ENCODE measurements around the gene ZFYVE1.
"Not testable (repeated sequence)": the region's sequence is repeated elsewhere in the genome, so short reads cannot be mapped to it uniquely, and the experiment has no call there.

The ZFYVE1 gene

DNA sequence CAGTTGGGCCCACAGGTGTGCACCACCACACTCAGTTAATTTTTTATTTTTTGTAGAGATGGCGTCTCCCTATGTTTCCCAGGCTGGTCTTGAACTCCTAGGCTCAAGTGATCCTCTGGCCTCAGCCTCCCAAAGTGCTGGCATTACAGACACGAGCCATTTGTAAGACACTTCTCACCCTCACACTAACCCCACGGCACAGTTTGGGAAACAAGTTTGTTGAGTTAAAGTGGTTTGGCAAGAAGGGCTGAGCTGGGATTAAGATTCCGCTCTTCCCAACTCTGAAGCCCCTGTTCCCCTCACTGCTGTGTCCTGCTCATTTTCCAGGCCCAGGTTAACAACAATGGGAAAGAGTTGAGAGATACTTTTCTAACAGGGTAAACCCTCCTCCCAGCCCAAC lies 65.9 kb downstream of the ZFYVE1 start:
- DNase-seq (ENCODE audit: low read depth in 3 of 3), result not testable (repeated sequence)

DNA sequence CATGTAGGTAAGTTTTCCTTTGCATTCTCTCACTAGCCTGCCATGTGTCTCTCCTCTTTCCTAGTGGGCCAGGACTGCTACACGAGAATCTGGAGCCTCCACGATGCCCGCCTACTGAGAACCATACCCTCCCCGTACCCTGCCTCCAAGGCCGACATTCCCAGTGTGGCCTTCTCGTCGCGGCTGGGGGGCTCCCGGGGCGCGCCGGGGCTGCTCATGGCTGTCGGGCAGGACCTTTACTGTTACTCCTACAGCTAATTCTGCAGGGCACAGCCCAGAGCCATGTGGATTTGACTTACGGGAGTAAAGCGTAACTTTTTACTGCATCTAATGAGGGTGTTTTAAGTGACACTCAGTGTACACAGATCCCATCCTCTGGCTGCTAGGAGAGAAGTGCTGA lies 68.4 kb downstream of the ZFYVE1 start:
- DNase-seq (ENCODE audit: low read depth in 3 of 3), result no peak

GRCh38 chr14:72957213-72957612 lies 69.7 kb downstream of the ZFYVE1 start:
- no peak for DNase-seq (ENCODE audit: low read depth in 3 of 3)

DNA sequence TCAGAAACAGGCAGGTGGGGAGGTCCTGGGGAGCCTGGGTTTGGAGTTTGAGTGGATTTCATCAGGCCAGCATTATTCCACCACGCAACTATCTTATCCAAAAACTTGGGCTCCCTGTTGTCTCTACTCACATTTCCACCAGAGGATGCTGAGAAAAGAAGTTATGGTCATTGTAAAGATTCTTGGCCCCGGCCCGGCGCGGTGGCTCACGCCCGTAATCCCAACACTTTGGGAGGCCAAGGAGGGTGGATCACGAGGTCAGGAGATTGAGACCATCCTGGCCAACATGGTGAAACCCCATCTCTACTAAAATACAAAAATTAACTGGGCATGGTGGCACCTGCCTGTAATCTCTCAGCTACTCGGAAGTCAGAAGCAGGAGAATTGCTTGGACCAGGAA lies 70.2 kb downstream of the ZFYVE1 start:
- not testable (repeated sequence) for DNase-seq (ENCODE audit: low read depth in 3 of 3)

DNA sequence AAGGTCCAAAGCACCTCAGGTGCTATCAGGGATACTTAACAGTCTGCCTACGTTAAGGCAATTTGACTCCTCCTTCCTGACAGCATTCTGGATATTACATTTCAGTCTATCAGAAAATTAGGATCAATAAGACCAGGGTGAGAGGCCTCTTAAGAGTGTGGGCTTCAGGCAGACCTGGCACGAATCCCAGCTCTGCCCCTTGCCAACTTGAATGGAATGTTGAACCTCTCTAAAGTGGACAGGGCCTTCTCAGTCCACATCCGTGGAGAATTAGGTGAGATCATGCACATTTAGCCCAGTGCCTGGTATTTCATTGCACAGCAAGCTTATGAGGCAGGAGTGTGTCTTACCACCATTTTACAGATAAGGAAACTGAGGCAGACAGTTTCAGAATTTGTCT lies 74.7 kb downstream of the ZFYVE1 start:
- DNase-seq (ENCODE audit: low read depth in 3 of 3), result no peak

- DNase-seq (ENCODE audit: low read depth in 3 of 3), result peak; percentile 29 to 48 (median 33)
These were observed 78.3 kb downstream of the ZFYVE1 start for GRCh38 chr14:72948481-72949138.

GRCh38 chr14:72947366-72948160 lies 79.3 kb downstream of the ZFYVE1 start:
- no peak for DNase-seq (ENCODE audit: low read depth in 3 of 3)

GRCh38 chr14:72946491-72946890 lies 80.4 kb downstream of the ZFYVE1 start:
- no peak for DNase-seq (ENCODE audit: low read depth in 3 of 3)

GRCh38 chr14:72945356-72946027 lies 81.4 kb downstream of the ZFYVE1 start:
- DNase-seq (ENCODE audit: low read depth in 3 of 3), result no peak

GRCh38 chr14:72943876-72944430 lies 83.0 kb downstream of the ZFYVE1 start:
- no peak for DNase-seq (ENCODE audit: low read depth in 3 of 3)

DNA sequence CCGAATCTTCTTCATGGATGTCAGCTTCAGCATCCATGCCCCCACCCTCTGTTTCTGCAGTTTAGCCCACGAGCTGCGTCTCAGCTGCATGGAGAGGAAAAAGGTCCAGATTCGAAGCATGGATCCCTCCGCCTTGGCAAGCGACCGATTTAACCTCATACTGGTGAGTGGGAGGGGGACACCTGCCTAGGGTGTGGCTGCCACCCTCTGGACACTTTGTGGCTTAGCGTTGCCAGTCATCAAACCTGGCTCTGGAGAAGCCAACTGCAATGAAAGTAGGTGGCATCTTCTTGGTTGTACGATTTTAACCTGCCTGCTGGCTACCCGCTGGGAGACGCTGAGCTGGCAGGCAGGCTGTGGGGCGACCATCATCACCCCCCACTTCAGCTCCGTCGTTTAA lies 84.0 kb downstream of the ZFYVE1 start:
- no peak for DNase-seq (ENCODE audit: low read depth in 3 of 3)

GRCh38 chr14:72941286-72941985 lies 85.5 kb downstream of the ZFYVE1 start:
- DNase-seq (ENCODE audit: low read depth in 3 of 3), result no peak

- DNase-seq (ENCODE audit: low read depth in 3 of 3), result no peak
These were observed 87.3 kb downstream of the ZFYVE1 start for GRCh38 chr14:72939630-72940029.

DNA sequence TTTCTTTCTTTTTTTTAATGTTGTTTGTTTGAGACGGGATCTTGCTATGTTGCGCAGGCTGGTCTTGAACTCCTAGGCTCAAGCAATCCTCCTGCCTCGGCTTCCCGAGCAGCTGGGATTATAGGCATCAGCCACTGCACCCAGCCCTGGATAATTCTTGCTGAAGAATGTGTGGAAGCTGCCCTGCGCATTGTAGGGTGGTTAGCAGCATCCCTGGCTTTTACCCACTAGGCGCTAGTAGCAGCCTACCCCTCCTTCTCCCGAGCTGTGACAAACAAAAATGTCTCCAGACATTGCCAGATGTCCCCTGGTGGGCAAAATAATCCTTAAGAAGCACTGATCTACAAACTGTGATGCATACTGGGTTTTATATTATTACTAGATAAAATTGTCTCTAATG lies 94.0 kb downstream of the ZFYVE1 start:
- no peak for DNase-seq (ENCODE audit: low read depth in 3 of 3)

- DNase-seq (ENCODE audit: low read depth in 3 of 3), result no peak
These were observed 97.4 kb downstream of the ZFYVE1 start for GRCh38 chr14:72929316-72930080.

- no peak for DNase-seq (ENCODE audit: low read depth in 3 of 3)
These were observed 98.0 kb downstream of the ZFYVE1 start for GRCh38 chr14:72928872-72929271.

- DNase-seq (ENCODE audit: low read depth in 3 of 3), result peak; percentile 55 to 91 (median 91)
These were observed 100.4 kb downstream of the ZFYVE1 start, which contains the start of gene DCAF4 for GRCh38 chr14:72926292-72927028. Gene DCAF4, plus strand, starts transcription at chr14:72926464. Its CDS starts 11,515 bp downstream, at chr14:72937979.

DNA sequence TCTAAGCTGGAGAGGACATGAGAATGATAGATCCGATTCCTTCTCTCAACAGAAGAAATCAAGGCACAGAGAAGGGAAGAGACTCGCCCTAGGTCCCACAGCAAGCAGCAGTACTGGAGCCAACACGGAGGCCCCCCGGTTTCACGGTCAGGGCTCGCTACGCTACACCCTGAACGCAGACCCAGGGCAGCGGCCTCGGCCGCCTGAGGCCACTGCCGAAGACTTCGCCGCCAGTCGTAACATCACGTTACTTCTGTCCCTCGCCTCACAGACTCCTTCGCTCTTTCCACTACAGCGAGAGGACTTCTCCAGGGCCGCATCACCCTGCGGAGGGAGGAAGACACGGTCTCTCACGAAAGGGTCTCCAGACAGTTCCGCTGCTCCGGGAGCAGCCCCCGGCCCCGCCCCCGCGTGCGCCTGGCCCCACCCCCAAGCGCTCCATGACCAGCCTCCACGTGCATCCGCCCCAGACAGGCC lies 101.1 kb downstream of the ZFYVE1 start:
- peak in 1 of 3 experiments; percentile 80 for DNase-seq (ENCODE audit: low read depth in 3 of 3)

DNA sequence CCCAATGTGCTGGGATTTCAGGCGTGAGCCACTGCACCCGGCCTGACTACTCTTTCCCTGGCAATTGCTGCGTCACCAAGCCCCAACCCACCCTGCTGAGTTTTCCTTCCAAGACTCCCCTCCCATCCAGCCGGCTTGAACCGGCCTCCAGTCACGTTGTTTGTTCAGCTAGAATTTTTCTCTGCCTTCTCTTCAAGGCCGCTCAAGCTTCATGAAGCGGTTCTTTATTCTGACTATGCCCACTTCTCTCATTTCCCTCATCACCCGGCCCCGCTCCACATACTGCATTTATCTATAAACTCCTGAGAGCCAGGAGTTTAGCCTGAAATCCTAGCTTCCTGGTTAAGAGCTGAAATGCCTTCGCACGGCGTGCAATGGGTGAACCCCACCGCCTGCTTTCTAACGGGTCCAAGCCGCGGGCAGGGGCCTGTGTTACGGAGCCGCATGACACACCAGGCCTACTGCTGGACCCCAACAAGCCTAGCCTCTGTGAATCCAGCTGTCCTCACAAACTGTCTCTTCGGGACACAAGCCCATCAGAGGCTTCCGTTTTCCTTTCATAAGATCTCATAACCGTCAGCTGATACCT lies 101.6 kb downstream of the ZFYVE1 start:
- no peak for DNase-seq (ENCODE audit: low read depth in 3 of 3)

DNA sequence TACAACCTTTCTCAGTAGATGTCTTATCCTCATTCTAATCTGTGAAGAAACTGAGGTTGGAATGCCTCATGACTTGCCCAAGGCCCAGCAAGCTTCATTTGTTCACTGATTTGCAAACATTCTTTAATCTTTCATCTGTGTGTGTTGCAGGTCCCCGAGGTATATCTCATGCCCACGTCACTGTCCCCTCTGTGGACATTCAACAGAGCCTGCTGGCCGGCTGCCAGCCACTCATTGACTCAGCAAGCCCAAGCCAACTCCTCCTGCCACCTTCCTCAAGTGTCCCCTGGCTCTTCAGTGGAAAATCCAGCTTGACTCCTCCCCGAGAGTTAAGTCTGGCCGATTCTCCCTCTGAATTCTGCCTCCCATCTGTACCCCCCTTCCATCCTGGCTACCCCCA lies 102.6 kb downstream of the ZFYVE1 start:
- no peak for DNase-seq (ENCODE audit: low read depth in 3 of 3)
